Activated CD4-positive, alpha-beta memory T cell treated with anti-CD3 and anti-CD28 coated beads for 36 hours (primary cell): ENCODE measurements around the gene FAT3. TPM values are rescaled to one million over a fixed set of nuclear protein-coding genes. Genes with fewer than 3 reads are reported as not detected.

Experiments
- CTCF ChIA-PET: fragments of 350-600 bp; sonication (Branson Sonifier 250); formaldehyde crosslinking; loops from one replicate; lab custom pipeline; 2021; ENCODE audit warnings: antibody characterized with exemption, inconsistent platforms; lab: Charles Lee
- POLR2A ChIA-PET: fragments of 350-600 bp; sonication (Branson Sonifier 250); formaldehyde crosslinking; loops from one replicate; lab custom pipeline; 2021; ENCODE audit warnings: antibody characterized with exemption; lab: Charles Lee
- DNase-seq: peaks from one replicate; pipeline ENCODE4 v3.0.0-alpha.2; 2020
- H3K27ac Mint-ChIP-seq: one replicate; pipeline ENCODE4 v1.8.0; 2021; ENCODE audit warnings: mixed read lengths
- H3K27me3 Mint-ChIP-seq: one replicate; pipeline ENCODE4 v1.8.0; 2021; ENCODE audit warnings: mixed read lengths
- H3K36me3 Mint-ChIP-seq: one replicate; pipeline ENCODE4 v1.8.0; 2021; ENCODE audit warnings: mixed read lengths
- H3K4me1 Mint-ChIP-seq: one replicate; pipeline ENCODE4 v1.8.0; 2021; ENCODE audit warnings: low read depth, mixed read lengths
- H3K4me3 Mint-ChIP-seq: one replicate; pipeline ENCODE4 v1.8.0; 2021; ENCODE audit warnings: mild to moderate bottlenecking, mixed read lengths
- H3K9me3 Mint-ChIP-seq: one replicate; pipeline ENCODE4 v1.8.0; 2021; ENCODE audit warnings: mixed read lengths
- intact Hi-C: fragments of 100-400 bp; cut with micrococcal nuclease; formaldehyde crosslinking; loops from one replicate; pipeline ENCODE4 v1.15.1; 2023
- total RNA-seq, 2 experiments: library from RNA; stranded (reverse); gene quantifications; one replicate each; pipeline ENCODE4 v1.2.3, GENCODE V29; 2021

Gene FAT3
- total RNA-seq, 2 experiments from 2014 or later, result not detected

- ChIA-PET POLR2A (no interaction called here), CTCF (no interaction called here)
- DNase-seq, result no peak
- H3K27ac Mint-ChIP-seq, result no peak overlapping the region
- peaks cover 3% of the 10 kb centered on the region for H3K9me3 Mint-ChIP-seq
- peaks cover 3% of the 10 kb centered on the region for H3K27me3 Mint-ChIP-seq
- H3K36me3 Mint-ChIP-seq, result no peaks in the 10 kb centered on the region
- intact Hi-C loops, result no loop called here
- no peak overlapping the region for H3K4me3 Mint-ChIP-seq
- no peaks in the 10 kb centered on the region for H3K4me1 Mint-ChIP-seq
These were observed 7.8 kb upstream of the FAT3 start for GRCh38 chr11:92216789-92217188.

- no peak overlapping the region for H3K4me3 Mint-ChIP-seq
- H3K4me1 Mint-ChIP-seq, result peaks cover 4% of the 10 kb centered on the region
- ChIA-PET POLR2A (no interaction called here), CTCF (no interaction called here)
- intact Hi-C loops, result no loop called here
- peaks cover 3% of the 10 kb centered on the region for H3K9me3 Mint-ChIP-seq
- H3K27me3 Mint-ChIP-seq, result peaks cover 20% of the 10 kb centered on the region
- no peak overlapping the region for H3K27ac Mint-ChIP-seq
- no peaks in the 10 kb centered on the region for H3K36me3 Mint-ChIP-seq
- no peak for DNase-seq
These were observed 5.1 kb upstream of the FAT3 start for GRCh38 chr11:92219476-92219875.

- intact Hi-C loops, result no loop called here
- no peak overlapping the region for H3K4me3 Mint-ChIP-seq
- POLR2A ChIA-PET, result no interaction called here
- peaks cover 2% of the 10 kb centered on the region for H3K36me3 Mint-ChIP-seq
- H3K27me3 Mint-ChIP-seq, result peaks cover 41% of the 10 kb centered on the region
- no peak for DNase-seq
- peaks cover 3% of the 10 kb centered on the region for H3K9me3 Mint-ChIP-seq
- H3K4me1 Mint-ChIP-seq, result peaks cover 4% of the 10 kb centered on the region
- H3K27ac Mint-ChIP-seq, result no peak overlapping the region
- CTCF ChIA-PET, result no interaction called here
These were observed 1.9 kb upstream of the FAT3 start for GRCh38 chr11:92222701-92223100.

GRCh38 chr11:92224054-92224406 lies 588 bp upstream of the FAT3 start:
- intact Hi-C loops, result no loop called here
- no peak for DNase-seq
- CTCF ChIA-PET, result no interaction called here
- Mint-ChIP-seq H3K4me3 (no peak overlapping the region), H3K27ac (no peak overlapping the region), H3K36me3 (peaks cover 2% of the 10 kb centered on the region), H3K4me1 (peaks cover 4% of the 10 kb centered on the region), H3K27me3 (peaks cover 48% of the 10 kb centered on the region), H3K9me3 (peaks cover 3% of the 10 kb centered on the region)
- POLR2A ChIA-PET, result no interaction called here

GRCh38 chr11:92225125-92225567 lies 528 bp downstream of the FAT3 start:
- POLR2A ChIA-PET, result no interaction called here
- Mint-ChIP-seq H3K36me3 (peaks cover 2% of the 10 kb centered on the region), H3K4me1 (peaks cover 4% of the 10 kb centered on the region), H3K4me3 (no peak overlapping the region), H3K27ac (no peak overlapping the region), H3K27me3 (peaks cover 48% of the 10 kb centered on the region), H3K9me3 (peaks cover 3% of the 10 kb centered on the region)
- DNase-seq, result no peak
- CTCF ChIA-PET, result no interaction called here
- intact Hi-C loops, result no loop called here

- Mint-ChIP-seq H3K27me3 (peaks cover 48% of the 10 kb centered on the region), H3K4me1 (peaks cover 4% of the 10 kb centered on the region), H3K4me3 (no peak overlapping the region), H3K9me3 (peaks cover 1% of the 10 kb centered on the region), H3K36me3 (peaks cover 2% of the 10 kb centered on the region), H3K27ac (no peak overlapping the region)
- intact Hi-C loops, result no loop called here
- CTCF ChIA-PET, result no interaction called here
- POLR2A ChIA-PET, result no interaction called here
- DNase-seq, result no peak
These were observed 1.1 kb downstream of the FAT3 start for GRCh38 chr11:92225568-92226330.

- Mint-ChIP-seq H3K9me3 (no peaks in the 10 kb centered on the region), H3K27ac (no peak overlapping the region), H3K36me3 (peaks cover 2% of the 10 kb centered on the region), H3K4me1 (peaks cover 4% of the 10 kb centered on the region), H3K27me3 (peaks cover 44% of the 10 kb centered on the region), H3K4me3 (no peak overlapping the region)
- intact Hi-C loops, result no loop called here
- no peak for DNase-seq
- ChIA-PET POLR2A (no interaction called here), CTCF (no interaction called here)
These were observed 2.0 kb downstream of the FAT3 start for GRCh38 chr11:92226331-92227229.

- Mint-ChIP-seq H3K36me3 (peaks cover 2% of the 10 kb centered on the region), H3K4me3 (no peak overlapping the region), H3K4me1 (peaks cover 4% of the 10 kb centered on the region), H3K27ac (no peak overlapping the region), H3K27me3 (peaks cover 44% of the 10 kb centered on the region), H3K9me3 (no peaks in the 10 kb centered on the region)
- intact Hi-C loops, result no loop called here
- POLR2A ChIA-PET, result no interaction called here
- no peak for DNase-seq
- CTCF ChIA-PET, result no interaction called here
These were observed 2.7 kb downstream of the FAT3 start for GRCh38 chr11:92227230-92227814.

GRCh38 chr11:92227959-92228935 lies 3.6 kb downstream of the FAT3 start:
- no peak for DNase-seq
- Mint-ChIP-seq H3K36me3 (peaks cover 2% of the 10 kb centered on the region), H3K27ac (no peak overlapping the region), H3K9me3 (no peaks in the 10 kb centered on the region), H3K4me3 (no peak overlapping the region), H3K4me1 (peaks cover 4% of the 10 kb centered on the region), H3K27me3 (peaks cover 38% of the 10 kb centered on the region)
- intact Hi-C loops, result no loop called here
- CTCF ChIA-PET, result no interaction called here
- POLR2A ChIA-PET, result no interaction called here

GRCh38 chr11:92236856-92237255 lies 12.2 kb downstream of the FAT3 start:
- CTCF ChIA-PET, result no interaction called here

GRCh38 chr11:92240916-92241315 lies 16.3 kb downstream of the FAT3 start:
- CTCF ChIA-PET, result no interaction called here
- no peak for DNase-seq
- no peak overlapping the region for H3K4me3 Mint-ChIP-seq
- no peaks in the 10 kb centered on the region for H3K4me1 Mint-ChIP-seq
- intact Hi-C loops, result no loop called here
- no peak overlapping the region for H3K27ac Mint-ChIP-seq
- H3K9me3 Mint-ChIP-seq, result peaks cover 5% of the 10 kb centered on the region
- POLR2A ChIA-PET, result no interaction called here
- H3K27me3 Mint-ChIP-seq, result no peaks in the 10 kb centered on the region
- no peaks in the 10 kb centered on the region for H3K36me3 Mint-ChIP-seq

More at GRCh38 chr11:92236856-92237255, 12.2 kb downstream of the FAT3 start:
- DNase-seq, result no peak
- POLR2A ChIA-PET, result no interaction called here
- Mint-ChIP-seq H3K27ac (no peak overlapping the region), H3K4me3 (no peak overlapping the region), H3K4me1 (no peaks in the 10 kb centered on the region), H3K27me3 (no peaks in the 10 kb centered on the region), H3K36me3 (no peaks in the 10 kb centered on the region), H3K9me3 (peaks cover 5% of the 10 kb centered on the region)
- intact Hi-C loops, result no loop called here
